ENCODE measurements around the gene HSPD1.

HSPD1 gene

GRCh38 chr2:197437380-197437779 is 62.3 kb downstream of the HSPD1 start:
- TF ChIP-seq ZFX (IDR thresholded peaks at IDR 0.05; ENCODE audit: borderline replicate concordance), result no peak
- TF ChIP-seq CTCF (IDR thresholded peaks at IDR 0.05), result no peak

More at GRCh38 chr2:197437380-197437779, 62.3 kb downstream of the HSPD1 start:
- no peak overlapping the region for H3K27ac ChIP-seq
